T-helper 17 cell (primary cell): ENCODE measurements around the gene HBS1L. TPM values are rescaled to one million over a fixed set of nuclear protein-coding genes. Genes with fewer than 3 reads are reported as not detected.

Source experiments
- ATAC-seq: fragments of 150-1000 bp; cut with Tn5 transposase; 2 replicates; pipeline ENCODE4 v1.10.0; 2021; ENCODE audit warnings: mild to moderate bottlenecking, moderate library complexity
- DNase-seq, 3 donors: peaks; one replicate each; pipeline versions ENCODE4 v3.0.0 to v3.0.0-alpha.2; 2020 to 2021
- H3K9me3 ChIP-seq: one replicate; pipeline ENCODE4 v1.7.0; 2013; ENCODE audit warnings: low read length, mild to moderate bottlenecking; ENCODE audit not compliant: control insufficient read depth, poor library complexity, severe bottlenecking
- H3K27ac Mint-ChIP-seq: one replicate; pipeline ENCODE4 v1.8.0; 2022; ENCODE audit warnings: mild to moderate bottlenecking, moderate library complexity, mixed read lengths
- H3K27me3 Mint-ChIP-seq: one replicate; pipeline ENCODE4 v1.8.0; 2022; ENCODE audit warnings: mixed read lengths
- H3K36me3 Mint-ChIP-seq: one replicate; pipeline ENCODE4 v1.8.0; 2022; ENCODE audit warnings: low read depth, mixed read lengths
- H3K4me1 Mint-ChIP-seq: one replicate; pipeline ENCODE4 v1.8.0; 2022; ENCODE audit warnings: mild to moderate bottlenecking, mixed read lengths
- H3K4me3 Mint-ChIP-seq: one replicate; pipeline ENCODE4 v1.8.0; 2022; ENCODE audit warnings: mild to moderate bottlenecking, moderate library complexity, mixed read lengths
- total RNA-seq, 4 donors: library from RNA in 2 of 4; stranded (reverse) in 2 of 4; gene quantifications; one replicate each; pipeline ENCODE4 v1.2.3 and lab custom pipeline; 2022 to 2026

HBS1L gene
- total RNA-seq, 2 donors from 2014 or later, result 72.1 to 94.0 TPM

DNA sequence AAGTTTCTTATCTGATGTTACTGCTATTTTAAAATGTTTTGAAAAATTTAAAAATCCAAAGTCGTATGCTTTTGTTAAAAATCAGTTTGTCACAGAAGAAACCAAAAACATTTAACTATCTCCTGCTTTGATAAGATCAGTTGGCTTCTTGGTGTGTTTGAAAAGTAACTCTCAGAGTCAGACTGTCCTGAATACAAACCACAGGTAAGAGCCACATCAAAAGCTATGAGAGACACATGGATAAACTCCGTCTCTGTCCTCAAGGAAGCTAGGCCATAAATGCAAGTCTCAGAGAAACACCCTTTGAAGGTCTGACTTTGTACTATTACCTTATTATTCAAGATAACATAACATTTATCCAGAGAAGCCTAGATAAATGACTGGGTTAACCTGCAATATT lies 7.7 kb downstream of the HBS1L start:
- H3K4me1 Mint-ChIP-seq, result peaks cover 47% of the 10 kb centered on the region
- H3K36me3 Mint-ChIP-seq, result peaks cover 9% of the 10 kb centered on the region
- peak; percentile 61 for ATAC-seq
- no peaks in the 10 kb centered on the region for H3K27me3 Mint-ChIP-seq
- no peaks in the 10 kb centered on the region for H3K9me3 ChIP-seq
- no peak for DNase-seq
- no peak overlapping the region for H3K4me3 Mint-ChIP-seq
- H3K27ac Mint-ChIP-seq, result peak overlapping the region; percentile 74

DNA sequence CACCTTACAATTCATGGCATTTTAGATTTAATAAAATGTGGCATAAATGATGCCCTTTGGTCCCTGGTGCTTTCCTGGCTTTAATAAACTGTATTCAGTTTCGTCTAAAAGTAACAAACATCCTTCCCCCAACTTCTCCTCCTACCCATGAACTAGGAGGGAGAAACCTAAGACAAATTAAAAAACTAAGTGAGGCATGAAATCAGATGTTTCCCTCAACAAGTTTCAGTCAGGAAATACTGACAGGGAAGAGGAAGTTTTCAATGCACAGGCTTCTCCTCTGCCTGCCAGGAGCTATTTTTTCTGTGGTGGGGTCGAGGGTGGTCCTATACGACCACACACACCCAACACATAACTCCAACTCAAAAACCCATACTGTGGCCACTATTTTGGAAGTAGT lies 10.0 kb downstream of the HBS1L start:
- DNase-seq (no peak), ATAC-seq (peak; percentile 27)
- H3K9me3 ChIP-seq, result no peaks in the 10 kb centered on the region
- H3K4me3 Mint-ChIP-seq, result no peak overlapping the region
- H3K36me3 Mint-ChIP-seq, result peaks cover 9% of the 10 kb centered on the region
- peaks cover 40% of the 10 kb centered on the region for H3K4me1 Mint-ChIP-seq
- no peaks in the 10 kb centered on the region for H3K27me3 Mint-ChIP-seq
- H3K27ac Mint-ChIP-seq, result no peak overlapping the region

DNA sequence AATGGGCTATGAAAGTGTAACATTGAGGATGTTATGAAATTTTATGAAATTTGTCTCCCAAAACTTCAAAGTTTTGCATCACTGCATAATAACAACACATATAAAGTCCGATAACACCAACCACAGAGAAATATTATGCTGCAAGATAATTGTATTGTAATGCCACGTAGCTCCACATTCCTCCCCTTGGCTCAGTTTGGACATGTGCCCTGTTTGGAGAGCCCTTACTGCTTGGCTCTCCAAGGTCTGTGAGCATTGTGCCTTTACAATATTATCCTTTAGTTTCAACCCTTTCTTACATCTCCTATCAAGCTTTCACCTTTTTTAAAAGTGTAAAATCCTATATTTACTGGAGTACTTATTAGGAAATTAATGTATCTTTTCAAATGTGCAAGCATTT lies 10.8 kb downstream of the HBS1L start:
- Mint-ChIP-seq H3K27ac (peak overlapping the region; percentile 4), H3K36me3 (peaks cover 11% of the 10 kb centered on the region), H3K4me1 (peaks cover 40% of the 10 kb centered on the region), H3K4me3 (no peak overlapping the region), H3K27me3 (no peaks in the 10 kb centered on the region)
- ATAC-seq (no peak), DNase-seq (no peak)
- no peaks in the 10 kb centered on the region for H3K9me3 ChIP-seq

DNA sequence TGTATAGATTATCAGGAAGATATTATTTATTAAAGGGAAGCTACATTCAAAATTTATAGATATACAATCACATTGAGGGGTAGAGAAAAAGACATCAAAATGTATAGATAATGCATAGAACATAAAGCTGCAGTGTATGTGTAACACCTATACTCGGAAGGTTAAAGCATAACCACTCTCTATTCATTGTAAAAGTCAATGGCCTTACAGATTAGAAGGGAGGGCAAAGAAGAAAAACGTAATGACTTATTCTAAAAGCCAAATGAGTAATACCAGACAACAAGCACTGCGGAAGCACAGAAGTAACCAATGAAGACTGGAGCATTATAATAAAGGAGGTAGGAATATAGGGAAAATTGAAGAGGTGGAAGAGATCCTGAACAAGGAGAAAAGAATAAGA lies 11.3 kb downstream of the HBS1L start:
- H3K9me3 ChIP-seq, result no peaks in the 10 kb centered on the region
- H3K4me3 Mint-ChIP-seq, result no peak overlapping the region
- no peaks in the 10 kb centered on the region for H3K27me3 Mint-ChIP-seq
- no peak for ATAC-seq
- H3K36me3 Mint-ChIP-seq, result peaks cover 8% of the 10 kb centered on the region
- H3K4me1 Mint-ChIP-seq, result peaks cover 36% of the 10 kb centered on the region
- H3K27ac Mint-ChIP-seq, result peak overlapping the region; percentile 11
- no peak for DNase-seq

DNA sequence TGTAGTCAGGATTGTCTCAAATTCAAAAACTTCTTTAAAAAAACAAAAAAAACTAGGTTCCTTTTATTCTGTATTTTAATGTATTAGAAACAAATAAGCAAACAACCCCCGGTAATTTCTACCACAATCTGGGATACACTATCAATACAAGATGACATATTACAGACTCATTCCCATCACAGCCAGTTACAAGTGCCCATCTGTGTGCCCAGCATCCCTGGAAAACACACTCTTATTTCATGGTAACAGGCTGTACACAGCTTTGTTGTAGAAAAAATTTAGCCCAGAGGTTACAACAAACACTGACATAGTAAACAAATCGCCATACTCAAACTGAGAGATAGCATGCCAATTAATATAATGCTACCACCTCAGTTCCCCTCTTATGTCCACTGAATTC lies 16.3 kb downstream of the HBS1L start:
- peaks cover 4% of the 10 kb centered on the region for H3K36me3 Mint-ChIP-seq
- ATAC-seq, result no peak
- peak overlapping the region; percentile 3 for H3K27ac Mint-ChIP-seq
- H3K4me1 Mint-ChIP-seq, result peaks cover 14% of the 10 kb centered on the region
- H3K4me3 Mint-ChIP-seq, result no peak overlapping the region
- no peaks in the 10 kb centered on the region for H3K27me3 Mint-ChIP-seq
- H3K9me3 ChIP-seq, result no peaks in the 10 kb centered on the region
- DNase-seq, result no peak

DNA sequence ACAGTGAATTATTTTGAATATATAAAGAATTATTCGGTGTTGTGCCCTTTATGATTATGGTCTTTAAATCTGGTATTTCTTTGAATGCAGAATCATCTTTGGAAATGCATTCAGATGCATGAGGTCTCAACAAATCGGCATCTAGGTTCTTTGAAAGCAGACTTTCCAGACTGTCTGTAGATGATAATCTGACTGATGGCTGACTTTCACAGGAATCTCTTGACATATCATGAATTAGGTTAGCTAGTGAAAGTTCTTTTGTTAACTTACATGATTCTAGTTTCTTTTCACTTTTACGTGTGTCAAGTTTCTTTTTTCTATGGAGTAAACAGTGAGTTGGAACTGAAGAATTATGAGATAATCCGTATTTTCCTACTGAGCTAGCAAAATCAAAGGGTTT lies 17.1 kb downstream of the HBS1L start:
- Mint-ChIP-seq H3K4me3 (no peak overlapping the region), H3K4me1 (peaks cover 11% of the 10 kb centered on the region), H3K27ac (peak overlapping the region; percentile 3), H3K27me3 (no peaks in the 10 kb centered on the region), H3K36me3 (peaks cover 4% of the 10 kb centered on the region)
- no peak for ATAC-seq
- no peak for DNase-seq
- no peaks in the 10 kb centered on the region for H3K9me3 ChIP-seq

DNA sequence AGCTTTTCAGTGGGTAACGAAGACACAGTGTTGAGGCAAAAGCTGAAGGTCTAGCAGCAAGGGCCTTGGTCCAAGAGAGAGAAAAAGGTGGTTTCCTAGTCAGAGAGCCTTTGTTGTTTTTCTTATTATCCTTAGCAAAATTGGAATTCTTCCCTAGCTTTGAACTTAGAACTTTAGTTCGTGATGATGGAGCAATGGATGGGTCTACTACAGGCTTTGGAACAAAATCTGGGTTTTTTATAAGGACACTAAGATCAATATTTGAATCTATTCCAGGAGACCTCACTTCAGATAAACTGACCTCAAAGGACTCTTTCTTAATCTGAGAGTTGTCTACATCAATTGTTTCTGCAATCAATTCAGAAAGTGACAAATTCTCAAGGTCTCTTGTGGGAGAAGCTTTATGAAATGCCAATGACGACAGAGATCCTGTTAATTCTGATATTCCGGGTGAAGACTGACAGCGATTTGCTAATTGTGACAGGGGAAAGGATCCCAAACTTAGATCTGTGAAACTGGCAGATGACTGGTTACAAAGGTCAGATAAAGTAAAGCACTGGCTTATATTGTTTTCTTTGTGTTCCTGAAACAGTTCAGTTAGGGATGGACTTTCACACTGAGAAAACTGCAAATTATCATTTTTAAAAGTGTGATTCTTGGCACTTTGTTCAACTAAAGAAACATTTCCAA lies 17.7 kb downstream of the HBS1L start:
- ATAC-seq, result no peak
- no peak for DNase-seq
- Mint-ChIP-seq H3K27ac (peak overlapping the region; percentile 3), H3K4me1 (peaks cover 8% of the 10 kb centered on the region), H3K27me3 (no peaks in the 10 kb centered on the region), H3K36me3 (peaks cover 2% of the 10 kb centered on the region), H3K4me3 (no peak overlapping the region)
- no peaks in the 10 kb centered on the region for H3K9me3 ChIP-seq

DNA sequence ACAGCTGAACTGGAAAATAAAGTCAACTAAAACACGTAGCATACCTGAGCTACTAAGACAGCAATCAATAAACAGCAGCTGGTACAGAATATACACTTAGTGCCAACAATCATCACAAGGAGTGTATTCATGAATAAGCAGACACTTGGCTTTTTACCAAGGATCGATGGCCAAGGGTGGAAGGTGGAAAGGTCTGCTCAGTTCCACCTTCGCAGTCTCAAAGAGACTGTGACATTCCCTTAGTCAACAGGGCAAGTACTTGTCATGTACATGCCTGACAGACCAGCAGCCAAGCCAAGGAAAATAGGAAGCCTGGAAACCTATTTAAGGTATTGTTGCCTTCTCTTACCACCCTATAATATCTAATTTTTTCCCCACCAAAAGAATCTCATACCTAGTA lies 21.4 kb downstream of the HBS1L start:
- ATAC-seq, result no peak
- no peak for DNase-seq
- Mint-ChIP-seq H3K4me1 (peaks cover 25% of the 10 kb centered on the region), H3K4me3 (no peak overlapping the region), H3K27me3 (no peaks in the 10 kb centered on the region), H3K36me3 (peaks cover 6% of the 10 kb centered on the region), H3K27ac (no peak overlapping the region)
- H3K9me3 ChIP-seq, result no peaks in the 10 kb centered on the region

DNA sequence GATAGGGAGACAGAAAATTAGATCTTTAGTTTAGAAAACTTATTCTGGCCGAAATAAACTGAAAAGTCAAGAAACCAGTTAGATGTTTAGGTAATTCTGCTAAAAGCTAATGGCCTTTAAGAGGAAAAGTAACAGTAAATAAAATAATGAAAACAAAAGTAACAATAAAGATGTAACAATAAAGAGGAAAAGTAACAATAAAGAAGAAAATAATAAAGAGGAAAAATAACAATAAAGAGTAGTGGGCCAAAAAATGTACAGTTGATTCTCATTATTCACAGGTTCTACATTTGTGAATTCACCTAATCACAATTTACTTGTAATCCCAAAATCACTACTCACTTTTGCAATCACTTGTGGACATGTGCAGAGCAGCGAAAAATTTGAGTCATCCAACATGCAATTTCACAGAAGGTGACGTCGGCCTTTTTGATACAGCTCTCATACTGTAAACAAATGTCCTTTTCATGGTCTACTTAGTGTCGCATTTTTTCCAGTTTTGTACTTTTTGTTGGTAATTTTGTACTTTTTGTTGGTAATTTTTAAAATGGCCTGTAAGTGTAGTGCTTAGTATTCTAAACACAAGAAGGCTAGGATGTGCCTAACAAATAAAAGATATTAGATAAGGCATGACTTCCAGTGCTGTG lies 24.0 kb downstream of the HBS1L start:
- H3K36me3 Mint-ChIP-seq, result peaks cover 6% of the 10 kb centered on the region
- peaks cover 35% of the 10 kb centered on the region for H3K4me1 Mint-ChIP-seq

DNA sequence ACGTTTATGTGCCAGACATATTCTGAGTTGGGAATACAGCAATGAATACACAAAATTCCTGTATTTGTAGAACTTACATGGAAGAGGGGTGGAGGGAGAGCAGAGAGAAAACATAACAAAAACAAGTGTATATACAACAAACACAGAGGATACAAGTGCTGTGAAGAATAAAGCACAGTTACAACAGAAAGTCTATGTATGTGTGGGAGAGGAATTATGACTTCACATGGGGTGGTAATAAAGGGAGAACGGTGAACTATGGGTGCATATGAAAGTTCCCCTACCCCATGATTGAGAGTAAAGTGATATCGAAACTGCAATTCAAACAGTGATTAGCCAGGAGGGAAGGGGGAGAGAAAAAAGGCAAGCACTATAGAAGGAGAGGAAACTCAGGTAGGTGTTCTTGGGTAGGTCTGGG lies 24.6 kb downstream of the HBS1L start:
- Mint-ChIP-seq H3K27me3 (no peaks in the 10 kb centered on the region), H3K36me3 (peaks cover 10% of the 10 kb centered on the region), H3K4me3 (peak overlapping the region; percentile 76), H3K4me1 (peaks cover 41% of the 10 kb centered on the region), H3K27ac (peak overlapping the region; percentile 94)
- H3K9me3 ChIP-seq, result no peaks in the 10 kb centered on the region
- ATAC-seq (peak; percentile 88), DNase-seq (no peak)

More for the DNA sequence above, 24.0 kb downstream of the HBS1L start:
- H3K27ac Mint-ChIP-seq, result peak overlapping the region; percentile 94
- H3K27me3 Mint-ChIP-seq, result no peaks in the 10 kb centered on the region
- DNase-seq (no peak), ATAC-seq (no peak)
- H3K4me3 Mint-ChIP-seq, result peak overlapping the region; percentile 76
- H3K9me3 ChIP-seq, result no peaks in the 10 kb centered on the region

DNA sequence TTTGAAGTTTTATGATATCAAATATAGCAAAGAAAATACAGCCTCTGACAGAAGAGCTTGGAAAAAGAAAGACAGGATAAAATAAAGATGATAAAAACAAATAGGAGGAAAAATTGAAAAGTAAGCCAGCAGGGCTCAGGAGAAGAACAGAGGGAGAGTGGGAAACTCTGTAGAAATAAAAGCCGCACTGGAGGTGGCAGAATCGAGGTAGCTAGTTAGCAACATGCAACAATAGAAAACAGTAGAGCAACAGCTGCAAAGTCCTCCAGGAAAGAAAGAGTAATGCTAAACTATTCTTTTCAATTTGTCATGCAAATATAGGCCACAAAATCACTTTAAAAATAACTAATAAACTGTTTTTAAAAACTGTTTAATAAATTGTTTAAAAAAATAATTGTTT lies 28.8 kb downstream of the HBS1L start:
- Mint-ChIP-seq H3K27ac (no peak overlapping the region), H3K27me3 (no peaks in the 10 kb centered on the region), H3K4me3 (no peak overlapping the region), H3K36me3 (peaks cover 10% of the 10 kb centered on the region), H3K4me1 (peaks cover 33% of the 10 kb centered on the region)
- H3K9me3 ChIP-seq, result no peaks in the 10 kb centered on the region
- ATAC-seq (no peak), DNase-seq (no peak)

DNA sequence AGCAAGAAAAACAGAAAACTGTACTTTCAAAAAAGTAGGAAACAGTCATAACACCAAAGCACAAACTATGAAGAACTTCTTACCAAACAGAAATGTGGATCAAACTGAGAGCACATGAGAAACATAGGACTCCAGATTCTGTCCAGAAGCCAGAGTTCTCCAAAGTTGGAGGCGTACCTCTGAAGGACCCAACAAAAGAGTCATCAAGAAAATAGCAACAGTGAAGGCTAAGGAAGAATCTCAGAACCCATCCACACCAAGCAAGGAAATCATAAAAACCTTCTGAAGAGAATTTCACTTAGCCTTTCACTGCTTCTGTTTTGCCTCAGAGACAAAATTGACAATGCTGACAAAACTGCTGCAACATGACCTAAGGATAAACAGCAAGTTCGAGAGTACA lies 29.4 kb downstream of the HBS1L start:
- H3K9me3 ChIP-seq, result no peaks in the 10 kb centered on the region
- ATAC-seq, result no peak
- Mint-ChIP-seq H3K36me3 (peaks cover 8% of the 10 kb centered on the region), H3K4me1 (peaks cover 31% of the 10 kb centered on the region), H3K27me3 (no peaks in the 10 kb centered on the region), H3K27ac (no peak overlapping the region), H3K4me3 (no peak overlapping the region)
- no peak for DNase-seq

DNA sequence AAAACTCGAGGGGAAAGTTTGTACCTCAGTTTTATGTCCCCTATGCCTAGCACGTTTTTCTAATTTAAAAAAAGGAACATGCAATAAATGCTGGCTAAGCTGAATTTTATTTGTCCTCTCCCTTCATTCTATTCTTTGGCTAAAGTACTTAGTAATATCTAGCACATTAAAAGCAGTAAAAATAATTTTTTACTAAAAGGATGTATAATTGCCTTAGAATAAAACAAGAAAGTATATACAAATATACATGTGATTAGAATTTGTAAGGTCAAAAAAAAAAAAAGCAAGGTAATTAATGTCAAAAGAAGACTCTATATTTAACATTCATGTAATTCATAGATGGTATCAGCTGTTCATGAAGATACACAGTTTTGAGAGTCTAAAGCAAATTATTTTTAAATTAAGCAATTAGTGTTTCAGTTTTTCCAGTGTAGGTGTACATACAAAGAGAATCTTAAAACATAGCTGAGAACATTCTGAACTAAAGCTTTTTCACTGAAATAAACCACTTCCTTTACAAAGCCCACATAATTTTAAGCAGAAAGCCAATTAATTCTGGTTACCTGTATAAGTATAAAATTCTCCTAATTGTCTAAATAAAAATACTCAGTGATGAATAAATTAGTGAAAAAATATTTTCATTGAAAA lies 32.4 kb downstream of the HBS1L start:
- DNase-seq (no peak), ATAC-seq (no peak)
- Mint-ChIP-seq H3K27ac (peak overlapping the region; percentile 6), H3K4me3 (no peak overlapping the region), H3K36me3 (peaks cover 7% of the 10 kb centered on the region), H3K27me3 (no peaks in the 10 kb centered on the region), H3K4me1 (peaks cover 25% of the 10 kb centered on the region)
- no peaks in the 10 kb centered on the region for H3K9me3 ChIP-seq
